GM21825 (cell line): Measurements from ENCODE around the gene CEP131.
"Not testable (repeated sequence)": the region's sequence is repeated elsewhere in the genome, so short reads cannot be mapped to it uniquely, and the experiment has no call there.

Experiments
- ATAC-seq: cut with Tn5 transposase; IDR thresholded peaks from one replicate; pipeline ENCODE4 v1.9.1; 2021; ENCODE audit warnings: mild to moderate bottlenecking, moderate library complexity; ENCODE audit not compliant: unreplicated experiment

CEP131 gene

DNA sequence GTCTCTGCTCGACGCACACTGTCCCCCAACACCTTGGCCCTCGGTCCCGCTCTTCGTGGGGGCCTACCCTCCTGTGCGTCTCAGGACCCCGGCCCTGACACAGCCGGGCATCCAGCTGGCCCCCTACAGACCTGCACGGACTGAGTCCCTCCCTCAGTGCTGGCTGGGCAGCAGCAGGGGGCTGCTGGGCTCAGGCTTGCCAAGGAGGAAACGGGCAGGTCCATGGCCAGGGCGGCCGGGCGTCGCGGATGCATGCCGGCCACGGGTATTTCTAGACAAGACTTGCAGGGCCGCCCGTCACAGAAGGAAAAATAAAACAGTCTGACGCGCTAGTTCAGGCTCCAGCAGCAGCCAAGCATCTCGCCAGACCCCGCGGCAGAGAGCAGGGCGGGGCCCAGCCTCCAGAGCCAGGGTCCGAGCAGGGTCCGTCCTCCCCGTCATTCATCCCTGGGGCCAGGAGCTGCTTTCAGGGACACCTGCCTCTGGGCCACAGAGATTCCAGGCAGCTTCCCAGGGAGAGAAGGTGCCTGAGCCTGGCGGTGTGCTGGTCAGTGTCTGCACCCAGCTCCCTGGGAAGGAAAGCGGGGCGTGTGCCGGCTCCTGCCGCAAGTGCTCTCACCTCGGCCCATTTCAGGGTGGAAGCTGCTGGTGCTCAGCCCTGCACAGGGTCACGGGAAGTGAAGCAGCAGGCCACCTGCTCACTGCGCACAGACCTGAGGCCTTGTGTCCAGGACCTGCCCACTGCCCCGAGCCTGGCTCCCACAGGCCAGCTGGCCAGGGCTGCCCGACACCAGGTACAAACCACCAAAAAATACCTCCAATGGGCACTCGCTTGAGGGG is 64.7 kb downstream of the CEP131 start:
- no peak for ATAC-seq

DNA sequence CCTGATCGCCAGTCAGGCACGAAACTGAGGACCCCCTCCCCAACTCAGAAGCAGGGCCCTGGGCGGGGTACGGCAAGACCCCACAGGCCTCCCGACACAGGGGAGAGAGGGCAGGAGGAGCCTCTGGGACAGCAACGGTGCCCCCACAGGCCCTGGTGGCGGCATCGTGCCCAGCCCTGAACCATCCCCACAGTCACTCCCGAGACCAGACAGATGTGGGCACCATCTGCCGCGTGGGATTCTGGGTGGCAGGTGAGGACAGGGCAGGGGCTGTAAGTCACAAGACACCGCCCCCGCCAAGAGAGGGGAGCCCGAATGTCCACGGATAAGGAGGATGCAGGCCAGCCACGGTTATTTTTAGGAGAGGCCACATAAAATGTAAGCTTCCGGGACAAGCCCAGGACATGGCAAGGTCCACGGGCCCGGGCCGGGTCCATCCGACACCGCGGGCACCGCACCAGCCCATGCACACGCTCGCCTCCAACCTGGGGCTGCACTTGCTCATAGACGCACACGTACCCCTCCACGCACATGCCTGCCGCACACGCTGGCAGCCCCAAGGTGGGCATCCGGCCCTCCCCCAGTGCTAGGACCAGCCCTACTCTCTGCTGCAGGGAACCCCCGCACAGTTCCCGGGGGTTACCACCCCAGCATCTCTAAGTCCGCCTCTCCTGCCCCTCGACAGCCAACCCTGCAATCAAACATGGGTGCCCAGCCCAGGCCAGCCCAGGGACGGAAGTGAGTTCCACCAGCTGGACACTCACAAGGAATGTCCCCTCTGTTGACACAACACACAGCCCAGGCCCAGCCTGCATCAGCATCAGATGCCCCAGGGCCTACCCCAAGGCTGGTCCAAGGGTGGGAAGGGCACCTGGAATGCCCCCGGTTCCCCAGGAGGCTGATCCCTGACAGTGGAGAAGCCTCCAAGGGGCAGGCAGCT is 65.6 kb downstream of the CEP131 start:
- no peak for ATAC-seq

DNA sequence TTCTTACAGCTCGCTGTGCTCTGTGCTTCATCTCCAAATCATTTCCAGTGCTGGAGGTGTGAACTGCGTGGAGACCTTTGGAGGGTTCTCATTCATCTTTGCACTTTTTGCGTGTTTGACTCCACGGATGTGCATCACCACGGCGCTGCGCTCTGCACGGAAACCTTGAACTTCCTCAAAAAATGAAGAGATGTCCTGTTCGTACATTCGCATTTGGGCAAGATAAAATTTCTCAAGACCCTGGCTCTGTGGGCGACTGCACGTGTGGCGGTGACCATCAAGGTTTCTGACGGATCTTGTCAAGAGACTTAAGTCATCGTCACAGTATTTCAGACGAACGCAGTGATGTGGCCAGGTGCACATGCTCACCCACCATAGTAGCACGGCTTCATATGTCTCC is 67.8 kb downstream of the CEP131 start:
- ATAC-seq: no peak

DNA sequence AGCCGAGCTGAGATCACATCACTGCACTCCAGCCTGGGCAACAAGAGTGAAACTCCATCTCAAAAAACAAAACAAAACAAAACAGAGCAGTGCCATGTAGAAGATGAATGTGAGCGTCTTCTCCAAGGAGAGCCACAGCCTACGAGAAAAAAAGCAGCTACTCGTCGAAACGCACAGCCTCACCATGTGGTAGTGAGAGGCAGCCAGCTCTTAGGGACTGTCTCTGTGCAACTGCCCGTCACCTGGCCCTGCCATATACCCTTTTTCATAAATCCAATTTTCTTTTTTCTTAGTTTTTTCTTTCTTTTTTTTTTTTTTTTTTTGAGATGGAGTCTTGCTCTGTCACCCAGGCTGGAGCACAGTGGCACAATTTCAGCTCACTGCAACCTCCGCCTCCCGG is 68.7 kb downstream of the CEP131 start:
- not testable (repeated sequence) for ATAC-seq

DNA sequence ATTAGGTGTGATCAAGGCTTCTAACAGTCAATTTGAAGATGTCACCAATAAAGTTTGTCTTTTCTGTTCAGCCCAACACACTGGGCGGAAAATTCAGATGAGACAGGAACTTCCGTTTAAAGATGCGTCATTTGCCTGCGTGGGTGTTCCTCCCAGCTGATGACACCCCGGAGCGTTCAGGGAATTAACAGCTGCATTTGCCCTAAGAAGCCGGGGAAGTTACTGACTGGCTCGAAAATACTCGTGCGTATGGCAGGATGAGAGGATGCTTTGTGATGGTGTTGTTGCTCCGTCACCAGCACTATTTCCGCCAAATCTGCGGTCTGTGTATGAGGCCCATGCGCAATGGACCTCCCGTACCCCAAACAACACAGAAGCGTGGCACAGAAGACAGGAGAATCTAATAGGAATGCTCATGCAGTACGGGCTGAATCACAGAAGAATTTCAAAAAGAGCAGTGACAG is 69.4 kb downstream of the CEP131 start:
- ATAC-seq: no peak

DNA sequence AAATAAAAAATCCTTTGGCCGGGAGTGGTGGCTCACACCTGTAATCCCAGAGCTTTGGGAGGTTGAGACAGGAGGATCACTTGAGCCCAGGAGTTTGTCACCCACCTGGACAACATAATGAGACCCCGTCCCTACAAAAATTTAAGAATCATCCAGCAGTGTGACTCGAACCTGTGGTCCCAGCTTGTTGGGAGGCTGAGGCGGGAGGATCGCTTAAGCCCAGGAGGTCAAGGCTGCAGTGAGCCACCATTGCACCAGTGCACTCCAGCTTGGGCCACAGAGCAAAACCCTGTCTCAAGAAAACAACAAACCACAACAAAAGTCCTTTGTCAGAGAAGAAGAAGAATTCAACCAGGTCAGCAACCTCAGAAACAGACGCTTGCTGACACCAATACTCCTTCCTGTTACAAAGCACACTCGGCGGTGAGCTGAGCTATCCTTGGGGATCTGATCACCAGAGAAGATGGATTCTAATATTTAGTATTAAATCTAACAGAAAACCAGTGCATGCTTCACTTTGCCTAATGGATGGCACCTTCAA is 70.4 kb downstream of the CEP131 start:
- ATAC-seq: no peak

DNA sequence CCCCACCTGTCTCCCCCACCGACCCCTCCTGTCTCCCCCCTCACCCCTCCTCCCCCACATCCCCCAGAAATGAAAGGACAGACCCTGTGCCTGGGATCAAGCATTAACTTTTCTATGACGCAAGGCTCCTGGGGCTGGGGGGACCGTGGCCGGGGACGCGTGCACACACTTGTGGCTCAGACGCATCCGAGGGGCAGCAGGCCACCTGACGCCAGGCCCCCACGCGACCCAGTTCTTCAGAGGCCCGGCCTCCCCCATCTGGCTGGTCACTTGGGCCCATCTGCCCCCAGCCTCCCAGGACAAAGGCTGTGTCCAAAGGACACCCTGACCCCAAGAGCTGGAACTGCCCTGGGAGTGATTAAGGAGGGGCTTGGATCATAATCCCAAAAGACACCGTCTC is 71.5 kb downstream of the CEP131 start:
- no peak for ATAC-seq

DNA sequence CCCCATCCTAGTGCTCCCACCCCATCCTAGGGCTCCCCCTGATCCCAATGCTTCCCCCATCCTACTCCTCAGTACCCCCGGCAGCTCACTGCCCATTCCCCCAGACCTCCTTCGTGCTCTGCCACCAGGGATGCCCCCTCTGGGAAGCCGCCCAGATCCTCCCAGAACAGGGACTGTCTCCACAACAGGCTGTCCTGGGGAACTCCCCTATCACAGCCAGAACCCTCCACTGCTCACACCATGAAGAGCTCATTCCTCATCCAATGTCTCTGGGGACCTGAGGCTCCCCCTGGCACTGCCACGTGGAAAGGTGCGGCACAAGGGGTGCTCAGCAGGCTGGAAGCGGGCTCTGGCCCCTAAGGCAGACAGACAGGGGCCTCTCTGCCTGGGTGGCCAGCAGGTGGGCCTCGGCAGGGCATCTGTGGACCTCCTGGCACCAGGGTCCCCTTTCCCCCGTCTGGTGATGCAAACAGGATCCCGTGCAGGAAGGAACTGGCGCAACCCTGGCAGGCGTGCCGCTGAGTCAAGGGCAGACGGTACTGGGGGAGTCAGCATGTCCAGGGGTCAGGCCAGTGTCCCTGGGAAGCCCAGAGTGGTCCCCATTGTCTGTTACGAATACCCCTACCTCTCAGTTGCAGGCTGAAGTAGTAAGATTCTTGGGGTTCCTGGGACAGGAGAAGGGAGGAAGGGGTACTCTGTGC is 72.2 kb downstream of the CEP131 start:
- ATAC-seq: no peak

DNA sequence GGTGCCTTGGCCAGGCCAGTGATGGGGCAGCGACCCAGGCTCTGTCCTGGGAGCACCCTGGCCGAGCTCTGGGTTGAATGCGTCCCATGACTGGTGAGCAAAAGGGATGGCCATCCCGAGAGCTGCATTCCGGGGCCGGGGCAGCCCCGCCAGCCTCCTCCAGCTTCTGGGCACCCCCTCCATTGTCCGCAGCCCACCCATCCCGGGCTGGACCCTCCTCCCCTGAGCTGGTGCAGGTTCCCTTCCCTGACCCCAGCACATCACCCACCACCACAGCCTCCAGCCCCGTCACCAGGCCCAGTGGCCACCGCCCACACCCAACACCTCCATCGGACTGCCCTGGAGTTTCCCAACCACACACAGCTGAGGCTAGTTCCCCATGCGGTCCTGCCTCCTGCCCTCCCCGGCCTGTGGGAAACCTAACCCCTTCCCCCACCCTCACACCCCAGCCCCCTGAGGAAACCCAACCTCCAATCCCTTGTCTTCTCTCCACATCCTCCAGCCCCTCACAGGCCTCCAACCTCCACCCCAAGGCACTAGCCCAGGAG is 73.7 kb downstream of the CEP131 start:
- ATAC-seq: no peak

DNA sequence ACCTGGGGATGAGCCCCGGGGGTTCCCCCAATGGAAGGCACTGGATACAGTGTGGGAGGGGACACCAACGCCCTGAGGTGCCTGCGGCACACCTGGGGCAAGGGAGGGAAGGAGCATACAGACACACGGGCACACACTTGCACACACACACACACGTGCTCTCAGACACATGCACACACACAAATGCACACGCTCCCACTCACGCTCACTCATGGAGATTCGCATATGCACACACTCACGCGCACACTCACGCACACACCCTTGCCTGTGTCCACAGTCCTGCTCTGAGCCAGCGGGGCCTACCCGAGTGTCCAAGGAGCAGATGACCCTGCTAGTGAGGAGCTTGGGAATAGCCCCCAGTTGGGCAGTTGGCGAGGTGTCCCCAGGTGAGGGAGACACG is 74.2 kb downstream of the CEP131 start:
- ATAC-seq: no peak

DNA sequence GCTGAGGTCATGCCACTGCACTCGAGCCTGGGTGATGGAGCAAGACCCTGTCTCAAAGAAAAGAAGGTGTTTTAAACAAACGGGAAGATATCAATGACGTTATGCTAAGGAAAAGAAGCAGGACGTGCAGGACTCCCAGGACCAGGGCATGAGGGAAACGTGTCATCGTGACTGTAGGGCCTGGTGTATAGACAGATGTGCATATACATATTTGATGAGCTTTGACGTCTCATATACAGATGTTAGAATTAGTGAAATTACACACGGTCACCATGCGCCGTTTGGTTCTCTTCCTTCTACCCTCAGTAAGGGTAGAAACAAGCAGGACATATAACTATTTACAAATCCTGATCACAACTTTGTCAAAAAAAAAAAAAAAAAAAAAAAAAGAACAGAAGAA is 75.1 kb downstream of the CEP131 start:
- ATAC-seq: no peak

DNA sequence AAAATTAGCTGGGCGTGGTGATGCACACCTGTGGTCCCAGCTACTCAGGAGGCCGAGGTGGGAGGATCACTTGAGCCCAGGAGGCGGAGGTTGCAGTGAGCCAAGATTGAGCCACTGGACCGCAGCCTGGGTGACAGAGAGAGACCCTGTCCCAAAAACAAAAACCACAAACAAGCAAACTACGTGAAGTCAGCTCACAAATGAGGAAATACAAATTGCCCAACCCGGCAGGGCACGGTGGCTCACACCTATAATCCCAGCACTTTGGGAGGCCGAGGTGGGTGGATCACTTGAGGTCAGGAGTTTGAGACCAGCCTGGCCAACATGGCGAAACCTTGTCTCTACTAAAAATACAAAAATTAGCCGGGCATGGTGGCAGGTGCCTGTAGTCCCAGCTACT is 76.6 kb downstream of the CEP131 start:
- not testable (repeated sequence) for ATAC-seq

DNA sequence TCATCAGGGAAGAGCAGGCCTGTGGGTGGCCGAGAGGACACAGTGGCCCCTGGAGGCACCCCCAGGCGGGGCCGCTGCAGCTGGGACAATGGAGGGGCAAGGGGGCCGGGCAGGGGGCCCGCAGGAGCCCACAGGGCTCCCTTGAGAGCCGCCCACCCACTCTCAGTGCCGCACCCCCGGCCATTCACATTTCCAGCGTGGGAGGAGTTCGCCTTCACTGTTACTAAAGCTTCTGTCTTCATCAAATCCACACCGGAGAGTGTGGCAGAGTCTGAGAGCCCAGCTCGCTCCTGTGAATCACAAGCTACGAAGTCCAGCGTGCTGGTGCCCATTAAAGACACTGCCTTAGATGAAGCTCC is 78.4 kb downstream of the CEP131 start:
- no peak for ATAC-seq

DNA sequence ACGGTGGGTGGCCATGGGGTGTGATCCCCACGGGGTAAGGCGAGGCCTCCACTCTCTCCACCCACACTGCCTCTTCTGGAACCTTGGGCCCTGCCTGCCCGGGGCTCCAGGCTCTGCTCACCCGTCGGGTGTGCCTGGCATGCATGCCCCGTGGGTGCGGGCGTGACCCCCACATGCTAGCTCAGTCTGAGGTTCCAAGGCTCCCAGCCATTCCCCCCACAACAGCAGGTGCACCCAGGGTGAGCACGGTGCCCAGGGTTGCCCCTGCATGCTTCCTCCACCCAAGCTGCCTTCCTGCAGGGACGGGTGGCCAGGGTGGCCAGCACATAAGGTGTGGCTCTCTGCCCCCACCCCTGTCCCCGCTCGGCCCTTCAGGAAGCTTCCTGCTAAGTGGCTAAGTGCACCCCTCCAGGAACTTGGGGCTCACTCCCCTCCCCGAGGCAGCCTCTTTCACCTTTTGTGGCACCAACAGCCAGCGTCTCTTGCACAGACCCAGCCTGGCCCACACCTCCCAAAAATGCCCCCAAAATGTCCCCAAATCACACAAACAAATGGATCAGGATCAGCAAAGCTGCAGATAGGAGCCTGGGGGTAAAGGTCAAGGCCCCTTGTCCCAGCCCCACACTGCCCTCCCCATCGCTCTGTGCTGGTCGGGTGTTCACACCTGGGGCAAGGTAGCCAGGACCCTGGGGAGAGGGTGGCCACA is 78.9 kb downstream of the CEP131 start:
- no peak for ATAC-seq

DNA sequence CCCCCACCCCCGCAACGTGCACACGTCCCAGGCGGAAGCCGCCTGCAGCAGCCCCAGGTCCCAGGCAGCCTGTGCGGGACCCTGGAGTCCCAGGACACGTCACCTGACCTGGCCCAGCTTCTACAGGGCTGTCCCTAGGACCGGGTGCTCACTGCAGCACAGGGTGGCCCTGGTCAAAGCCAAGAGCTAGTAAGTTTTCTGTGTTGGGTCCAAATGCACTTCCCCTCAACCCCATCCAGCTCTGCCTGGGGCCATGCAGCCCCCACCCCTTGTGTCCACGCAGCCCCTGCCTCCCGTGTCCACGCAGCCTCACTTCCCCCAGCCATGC is 79.6 kb downstream of the CEP131 start:
- ATAC-seq: no peak

DNA sequence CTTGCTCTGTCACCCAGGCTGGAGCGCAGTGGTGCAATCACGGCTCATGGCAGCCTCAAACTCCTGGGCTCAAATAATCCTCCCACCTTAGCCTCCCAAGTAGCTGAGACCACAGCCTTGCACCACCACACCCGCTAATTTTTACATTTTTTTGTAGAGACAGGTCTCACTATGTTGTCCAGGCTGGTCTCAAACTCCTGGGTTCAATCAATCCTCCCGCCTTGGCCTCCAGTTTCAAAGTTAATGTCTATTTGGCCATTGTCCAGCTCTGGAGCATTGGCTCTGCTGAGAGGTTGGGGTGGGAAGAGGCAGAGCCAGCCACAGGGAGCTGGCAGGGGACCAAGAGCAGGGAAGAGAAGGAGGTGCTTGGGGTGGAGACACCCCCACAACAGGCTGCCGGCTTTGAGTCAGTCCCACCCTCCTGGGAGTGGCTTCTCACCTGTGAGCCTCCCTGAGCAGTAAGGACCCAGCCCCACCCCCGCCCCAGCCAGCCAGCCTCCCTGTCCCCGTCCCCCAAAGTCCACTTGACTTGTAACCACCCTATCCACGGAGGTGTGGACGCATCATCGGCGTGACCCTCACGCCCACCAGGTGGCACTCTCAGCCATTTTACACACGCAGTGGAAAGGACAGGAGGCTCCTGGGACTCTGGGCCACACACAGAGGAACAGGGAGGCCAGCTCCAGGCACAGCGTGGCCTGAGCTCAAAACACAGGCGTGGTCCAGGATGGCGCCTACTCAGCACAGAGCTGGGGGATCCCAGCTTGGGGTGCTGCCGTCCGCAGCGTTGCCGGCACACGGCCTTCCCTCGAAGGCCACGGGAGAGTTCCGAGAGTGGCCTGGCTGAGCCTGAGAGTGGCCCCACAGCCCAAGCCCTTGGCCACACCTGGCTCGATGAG is 80.2 kb downstream of the CEP131 start:
- ATAC-seq: no peak

DNA sequence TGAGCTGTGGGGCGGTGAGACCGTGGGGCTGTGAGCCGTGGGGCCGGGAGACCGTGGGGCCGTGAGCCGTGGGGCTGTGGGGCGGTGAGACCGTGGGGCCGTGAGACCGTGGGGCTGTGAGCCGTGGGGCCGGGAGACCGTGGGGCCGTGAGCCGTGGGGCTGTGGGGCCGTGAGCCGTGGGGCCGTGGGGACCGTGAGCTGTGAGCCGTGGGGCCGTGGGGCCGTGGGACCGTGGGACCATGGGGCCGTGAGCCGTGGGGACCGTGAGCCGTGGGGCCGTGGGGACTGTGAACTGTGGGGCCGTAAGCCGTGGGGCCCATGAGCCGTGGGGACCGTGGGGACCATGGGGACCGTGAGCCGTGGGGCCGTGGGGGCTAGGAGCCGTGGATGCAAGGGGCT is 82.1 kb downstream of the CEP131 start:
- no peak for ATAC-seq

DNA sequence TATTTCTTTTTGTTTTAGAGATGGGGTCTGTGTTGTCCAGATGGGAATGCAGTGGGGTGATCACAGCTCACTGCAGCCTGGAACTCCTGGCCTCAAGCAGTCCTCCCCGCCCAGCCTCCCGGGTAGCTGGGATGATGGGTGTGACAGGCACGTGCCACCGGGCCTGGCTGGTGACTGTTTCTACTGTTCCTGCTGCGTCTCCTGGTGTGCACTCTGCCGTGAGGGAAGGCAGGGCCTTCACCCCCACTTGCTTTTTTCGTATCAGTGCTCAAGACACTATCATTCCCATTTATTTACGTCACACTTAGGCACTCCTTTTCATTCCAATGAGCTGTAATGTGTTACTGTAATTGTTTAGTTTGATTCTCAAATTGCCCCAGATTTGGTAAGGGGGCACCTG is 82.7 kb downstream of the CEP131 start:
- no peak for ATAC-seq
